ENCODE results near the gene IPO11.
"Not testable (repeated sequence)": the region's sequence is repeated elsewhere in the genome, so short reads cannot be mapped to it uniquely, and the experiment has no call there.

Gene IPO11

DNA sequence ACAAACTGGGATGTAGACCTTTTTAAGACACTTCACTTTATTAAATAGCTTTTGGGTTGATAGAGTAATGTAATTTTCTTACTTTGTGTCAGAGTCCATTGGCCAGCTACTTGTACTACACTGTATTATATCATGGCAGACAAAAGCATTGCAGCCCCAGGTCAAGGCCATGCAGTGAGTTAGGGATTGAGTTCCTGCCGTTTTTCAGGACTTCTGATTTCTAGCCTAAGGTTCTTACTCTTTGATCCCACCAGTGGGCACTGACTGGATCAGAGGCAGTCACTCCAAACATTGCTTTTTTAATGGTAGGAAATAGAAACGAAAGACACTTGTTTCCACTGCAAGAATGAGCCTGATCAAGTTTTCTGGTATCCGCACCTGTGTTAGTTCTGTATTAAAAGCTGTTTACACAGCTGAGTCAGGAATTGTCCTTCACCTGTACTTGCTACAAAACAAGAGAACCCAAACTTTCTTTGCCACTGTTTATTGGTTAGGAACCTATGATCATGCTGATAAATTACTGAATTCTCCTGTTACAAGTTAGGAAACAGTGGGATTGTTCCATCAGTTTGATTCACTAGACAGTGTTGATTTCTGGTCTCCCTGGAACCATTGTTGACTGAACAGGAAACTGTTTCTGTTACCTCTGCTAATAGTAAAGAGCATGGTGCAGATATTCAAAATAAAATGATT is 188.1 kb downstream of the IPO11 start:
- no peak for DNase-seq (ENCODE audit: low read depth)

GRCh38 chr5:62603934-62604333 is 191.4 kb downstream of the IPO11 start:
- no peak for DNase-seq (ENCODE audit: low read depth)

DNA sequence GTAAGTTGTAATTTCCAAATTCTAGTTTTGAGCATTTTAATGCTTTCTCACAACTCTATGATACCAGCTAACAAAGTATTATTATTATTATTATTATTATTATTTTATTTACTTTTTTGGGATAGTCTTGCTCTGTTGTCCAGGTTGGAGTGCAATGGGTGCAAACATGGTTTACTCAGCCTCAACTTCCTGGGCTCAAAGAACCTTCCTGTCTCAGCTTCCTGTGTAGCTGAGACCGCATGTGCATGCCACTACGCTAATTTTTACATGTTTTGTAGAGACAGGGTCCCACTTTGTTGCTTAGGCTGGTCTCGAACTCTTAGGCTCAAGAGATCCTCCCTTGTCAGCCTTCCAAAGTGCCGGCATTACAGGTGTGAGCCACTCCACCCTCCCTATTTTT is 193.1 kb downstream of the IPO11 start:
- no peak for DNase-seq (ENCODE audit: low read depth)

DNA sequence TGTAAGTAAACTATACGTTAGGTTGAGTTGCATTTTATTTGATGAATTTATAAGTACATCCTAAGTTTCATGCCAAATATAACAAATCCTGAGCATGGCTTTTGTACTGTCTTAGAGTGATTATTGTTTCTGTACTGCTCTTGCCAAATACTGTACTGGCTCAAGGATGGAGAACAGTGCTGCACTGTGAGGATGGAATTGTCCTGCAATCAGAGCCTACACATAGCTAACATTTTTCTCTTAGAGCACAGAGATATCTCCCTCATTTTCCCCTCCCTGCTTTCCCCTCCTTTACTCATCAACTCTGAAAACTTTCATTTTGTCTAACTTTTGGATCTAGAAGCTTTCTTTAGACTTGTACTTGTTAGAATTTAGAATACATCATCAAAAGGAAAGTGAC is 194.3 kb downstream of the IPO11 start:
- DNase-seq (ENCODE audit: low read depth) = no peak

DNA sequence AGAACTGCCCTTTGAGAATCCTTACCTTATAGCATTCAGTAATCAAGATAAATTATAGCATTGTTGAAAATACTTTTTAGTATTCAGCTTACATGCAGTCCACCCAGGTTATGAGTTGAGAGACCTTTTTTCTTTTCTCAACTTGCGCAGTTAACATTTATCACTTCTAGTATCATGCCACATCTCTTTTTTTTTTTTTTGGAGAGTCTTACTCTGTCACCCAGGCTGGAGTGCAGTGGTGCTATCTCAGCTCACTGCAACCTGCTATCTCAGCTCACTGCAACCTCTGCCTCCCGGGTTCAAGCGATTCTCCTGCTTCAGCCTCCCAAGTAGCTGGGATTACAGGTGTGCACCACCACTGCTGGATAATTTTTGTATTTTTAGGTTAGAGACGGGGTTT is 195.1 kb downstream of the IPO11 start:
- DNase-seq (ENCODE audit: low read depth) = no peak

- DNase-seq (ENCODE audit: low read depth) = no peak
These were observed 196.3 kb downstream of the IPO11 start for GRCh38 chr5:62608529-62609511.

- no peak for DNase-seq (ENCODE audit: low read depth)
These were observed 201.8 kb downstream of the IPO11 start for GRCh38 chr5:62614355-62614754.

DNA sequence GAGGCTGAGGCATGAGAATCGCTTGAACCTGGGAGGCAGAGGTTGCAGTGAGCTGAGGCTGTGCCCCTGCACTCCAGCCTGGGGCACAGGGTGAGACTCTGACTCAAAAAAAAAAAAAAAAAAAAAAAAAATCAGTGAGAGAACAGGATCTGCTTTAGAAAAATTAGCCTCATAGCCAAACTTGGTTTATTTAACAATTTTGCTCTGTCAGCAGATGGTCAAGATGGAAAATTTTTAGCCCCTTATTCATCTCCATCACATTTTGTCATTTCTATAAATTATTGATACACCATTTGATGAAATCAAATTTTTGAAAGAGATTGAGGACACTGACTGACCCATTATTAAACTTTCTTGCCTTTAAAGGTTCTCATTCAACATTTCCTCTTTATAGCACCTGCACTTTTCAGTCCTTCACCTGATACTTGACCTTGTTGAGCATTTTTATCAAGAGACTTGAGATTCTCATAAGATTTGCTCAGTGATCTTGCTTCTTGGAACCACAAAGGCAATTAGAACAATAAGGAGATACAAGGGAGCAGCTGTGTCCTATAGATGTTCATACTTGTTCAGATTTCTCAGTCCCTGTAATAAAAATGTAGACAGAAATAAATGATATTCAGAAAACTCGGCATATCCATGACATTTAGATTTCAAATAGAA is 204.2 kb downstream of the IPO11 start:
- no peak for DNase-seq (ENCODE audit: low read depth)

GRCh38 chr5:62617943-62618342 is 205.4 kb downstream of the IPO11 start:
- DNase-seq (ENCODE audit: low read depth) = no peak

GRCh38 chr5:62620761-62621160 is 208.2 kb downstream of the IPO11 start:
- DNase-seq (ENCODE audit: low read depth) = no peak

DNA sequence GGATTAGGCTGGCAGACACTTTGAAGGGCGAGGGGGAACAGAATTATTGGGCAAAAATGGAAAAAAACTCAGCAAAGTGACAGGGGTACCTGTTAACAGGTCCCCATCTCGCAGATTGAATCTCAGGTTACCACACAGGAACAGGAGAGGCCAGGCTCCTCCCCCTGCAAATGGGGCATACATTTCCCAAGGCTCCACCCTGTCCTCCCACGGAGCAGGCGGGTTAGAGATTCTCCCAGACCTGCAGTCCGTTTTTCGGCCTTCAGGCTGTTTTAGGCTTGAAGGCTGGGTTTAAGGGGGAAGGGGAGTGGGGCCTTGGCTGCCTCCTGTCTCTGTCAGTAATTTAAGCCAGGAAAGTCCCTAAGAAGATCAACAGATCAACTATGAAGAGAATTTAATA is 208.7 kb downstream of the IPO11 start:
- no peak for DNase-seq (ENCODE audit: low read depth)

GRCh38 chr5:62623271-62623670 is 210.7 kb downstream of the IPO11 start:
- no peak for DNase-seq (ENCODE audit: low read depth)

DNA sequence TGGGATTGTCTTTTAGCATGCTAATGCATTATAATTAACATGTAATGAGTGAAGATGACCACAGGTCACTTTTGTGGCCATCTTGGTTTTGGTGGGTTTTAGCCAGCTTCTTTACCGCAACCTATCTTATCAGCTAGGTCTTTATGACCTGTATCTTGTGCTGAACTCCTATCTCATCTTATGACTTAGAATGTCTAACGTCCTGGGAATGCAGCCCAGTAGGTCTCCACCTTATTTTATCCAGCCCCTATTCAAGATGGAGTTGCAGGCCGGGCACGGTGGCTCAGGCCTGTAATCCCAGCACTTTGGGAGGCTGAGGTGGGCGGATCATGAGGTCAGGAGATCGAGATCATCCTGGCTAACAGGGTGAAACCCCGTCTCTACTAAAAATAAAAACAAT is 211.9 kb downstream of the IPO11 start:
- DNase-seq (ENCODE audit: low read depth) = not testable (repeated sequence)

DNA sequence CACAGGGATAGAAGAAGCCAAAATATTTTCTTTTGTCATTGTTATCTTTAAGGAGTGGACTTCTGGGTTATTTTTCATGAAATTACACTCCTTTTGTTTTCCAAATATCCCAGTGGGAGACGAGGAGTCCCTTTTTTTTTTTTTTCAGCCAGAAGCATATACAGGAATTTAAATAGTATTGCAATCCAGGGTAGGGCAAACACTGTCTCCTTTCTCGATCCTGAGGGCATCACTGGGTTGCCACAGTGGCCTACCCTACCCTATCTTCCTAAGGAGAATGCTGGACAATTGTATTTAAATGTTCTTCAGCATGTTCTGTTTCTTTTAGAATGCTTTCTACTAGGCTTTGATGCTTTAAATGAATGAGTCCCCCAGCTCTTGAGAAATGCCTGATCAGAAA is 214.0 kb downstream of the IPO11 start:
- DNase-seq (ENCODE audit: low read depth) = no peak

DNA sequence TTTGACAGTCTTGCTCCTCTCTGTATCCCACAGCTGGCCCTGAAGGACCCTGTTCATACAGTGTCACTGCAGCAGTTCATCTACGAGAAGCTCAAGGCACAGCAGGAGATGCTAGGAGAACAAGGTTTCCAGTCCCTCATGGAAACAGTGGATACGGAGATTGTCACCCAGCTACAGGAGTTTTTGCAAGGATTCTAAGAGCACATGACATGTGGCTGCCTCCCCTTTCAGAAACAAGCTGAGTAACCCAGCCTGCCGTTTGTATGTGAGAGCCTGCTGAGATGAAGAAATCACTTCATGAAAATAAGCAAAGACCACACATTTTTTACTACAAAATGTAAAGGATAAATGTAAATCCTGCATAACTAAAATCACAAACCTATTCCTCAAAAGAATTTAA is 214.6 kb downstream of the IPO11 start:
- no peak for DNase-seq (ENCODE audit: low read depth)

- no peak for DNase-seq (ENCODE audit: low read depth)
These were observed 215.3 kb downstream of the IPO11 start for GRCh38 chr5:62627901-62628300.

- DNase-seq (ENCODE audit: low read depth) = no peak
These were observed 219.5 kb downstream of the IPO11 start for GRCh38 chr5:62631909-62632580.

GRCh38 chr5:62633243-62633642 is 220.7 kb downstream of the IPO11 start:
- DNase-seq (ENCODE audit: low read depth) = no peak

GRCh38 chr5:62640446-62640845 is 227.9 kb downstream of the IPO11 start:
- no peak for DNase-seq (ENCODE audit: low read depth)

- no peak for DNase-seq (ENCODE audit: low read depth)
These were observed 229.9 kb downstream of the IPO11 start for GRCh38 chr5:62642468-62642867.

DNA sequence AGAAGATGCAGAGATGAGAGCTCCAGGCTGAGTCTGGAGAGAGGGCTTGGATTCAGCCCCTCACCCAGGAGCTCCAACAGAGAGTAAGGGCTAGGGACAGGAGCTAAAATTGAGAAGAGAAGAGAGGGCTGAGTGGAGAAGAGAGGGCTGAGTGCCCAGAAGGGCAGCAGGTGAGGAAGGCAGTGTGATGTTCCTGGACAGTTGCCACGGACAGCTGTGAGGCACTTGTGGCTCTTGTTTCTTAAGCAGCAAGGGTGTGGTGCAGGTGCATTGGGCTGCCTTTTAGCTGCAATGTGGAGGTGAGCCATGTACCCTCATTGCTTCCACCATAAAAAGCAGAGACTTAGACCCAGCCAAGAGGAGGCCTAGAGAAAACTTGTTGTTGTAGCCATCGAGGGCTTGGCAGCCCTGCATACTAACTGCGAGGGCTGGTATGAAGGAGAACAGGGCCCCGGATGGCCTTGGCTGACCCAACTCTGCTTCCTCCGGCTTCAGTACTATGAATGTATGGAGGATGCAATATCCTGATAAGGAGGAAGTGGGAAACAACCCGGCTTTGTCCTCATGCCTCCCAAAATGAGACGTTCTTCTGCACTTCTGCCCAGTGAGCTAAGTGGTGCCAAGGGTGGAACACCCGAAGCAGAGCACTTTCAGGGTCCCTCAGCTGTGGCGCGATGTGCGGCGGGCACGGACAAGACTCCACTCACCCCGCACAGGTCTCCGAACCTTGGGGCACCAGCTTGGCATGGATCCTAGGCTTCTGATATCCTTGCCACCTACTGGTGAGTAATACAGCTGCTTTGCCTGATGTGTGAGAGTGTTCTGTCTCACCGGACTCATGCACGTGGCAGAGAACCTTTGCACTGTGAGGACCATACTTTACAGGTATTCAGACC is 231.2 kb downstream of the IPO11 start:
- no peak for DNase-seq (ENCODE audit: low read depth)

All from stimulated activated CD8-positive, alpha-beta memory T cell treated with anti-CD3 and anti-CD28 coated beads, Interleukin-15, amount 100 ng/mL, for 1 hour (primary cell).